Stomach (tissue), 9 donors: ENCODE results near the gene USP46. TPM values are rescaled to one million over a fixed set of nuclear protein-coding genes. Genes with fewer than 3 reads are reported as not detected.

Source experiments
- DNase-seq, 2 donors: peaks; one replicate each; pipeline versions ENCODE4 v3.0.0 to v3.0.0-alpha.2; 2013 to 2019
- H3K27ac ChIP-seq, 5 donors: fragments of 200-600 bp in 4 of 5; sonication (generic) in 4 of 5; one replicate each; pipeline ENCODE4 v1.5.1; 2013 to 2019; ENCODE audit warnings: mild to moderate bottlenecking in 1 of 5, moderate library complexity in 1 of 5
- H3K27me3 ChIP-seq, 3 donors: fragments of 200-600 bp; sonication (generic); one replicate each; pipeline ENCODE4 v1.5.1; 2017 to 2019; ENCODE audit warnings: mixed run types in 1 of 3
- H3K36me3 ChIP-seq, 4 donors: fragments of 200-600 bp; sonication (generic); 1 replicate in 3 of 4; 2 replicates in 1 of 4; pipeline ENCODE4 v1.5.1; 2016 to 2019
- H3K4me1 ChIP-seq, 4 donors: fragments of 200-600 bp; sonication (generic); one replicate each; pipeline ENCODE4 v1.5.1; 2016 to 2019
- H3K4me3 ChIP-seq, 4 donors: fragments of 200-600 bp; sonication (generic) in 3 of 4; one replicate each; pipeline ENCODE4 v1.5.1; 2016 to 2019; ENCODE audit warnings: mild to moderate bottlenecking in 1 of 4
- H3K9me3 ChIP-seq, 4 donors: fragments of 200-600 bp; sonication (generic); one replicate each; pipeline ENCODE4 v1.5.1; 2016 to 2019
- CTCF ChIP-seq, 7 experiments: fragments of 450-650 bp in 4 of 7; fragments of 200-600 bp in 3 of 7; sonication (generic) in 3 of 7; IDR thresholded peaks; one replicate each; pipeline ENCODE4 v1.5.1; 2016 to 2019; ENCODE audit warnings: antibody characterized with exemption in 7 of 7, control low read depth in 2 of 7, mild to moderate bottlenecking in 1 of 7
- EP300 ChIP-seq: sonication (generic); formaldehyde crosslinking; IDR thresholded peaks from one replicate; pipeline ENCODE4 v1.6.1; 2017; ENCODE audit warnings: antibody characterized with exemption
- POLR2A ChIP-seq, 4 donors: fragments of 450-650 bp; IDR thresholded peaks; one replicate each; pipeline ENCODE4 v1.6.1; 2016; ENCODE audit warnings: antibody characterized with exemption in 4 of 4, control low read depth in 2 of 4, mild to moderate bottlenecking in 1 of 4, moderate library complexity in 1 of 4
- POLR2AphosphoS5 ChIP-seq, 3 donors: sonication (generic); formaldehyde crosslinking; IDR thresholded peaks; one replicate each; pipeline ENCODE4 v1.6.1; 2016; ENCODE audit warnings: antibody characterized with exemption in 3 of 3
- WGBS, 5 donors: extraction: QIAGEN DNeasy Blood & Tissue Kit in 3 of 5; methylation state at CpG; one replicate each; pipeline versions ENCODE4 v1.1.5 to v1.1.7; 2013 to 2018; 5-methylcytosine and 5-hydroxymethylcytosine counted together
- intact Hi-C: fragments of 100-400 bp; cut with DNase I; formaldehyde crosslinking; loops from one replicate; pipeline ENCODE4 v1.15.1; 2023; ENCODE audit warnings: low total_unique reads
- polyA plus RNA-seq, 3 donors: library from polyadenylated mRNA; stranded (reverse); fragments of 200-250 nt; gene quantifications; one replicate each; pipeline ENCODE4 v1.2.3, GENCODE V29; 2013
- total RNA-seq, 5 donors: library from RNA; depleted of rRNA; stranded (reverse); fragments of >200 nt; gene quantifications; one replicate each; pipeline versions ENCODE4 v1.1.0 to v1.2.3, GENCODE V29; 2014 to 2016
- donor health status: healthy with polysubstance abuse.
- donor health status: Bipolar disorder and iron deficiency.
- donor health status: healthy.

The USP46 gene
- total and polyA plus RNA-seq, 8 donors = 2.7 to 36.5 (median 7.0) TPM

GRCh38 chr4:52701207-52701606 is 42.1 kb upstream of the USP46 start:
- DNase-seq = no peak
- H3K4me1 ChIP-seq = peaks cover 0 to 8% (median 2%) of the 10 kb centered on the region in 4 donors
- H3K27ac ChIP-seq = no peak overlapping the region
- no peak overlapping the region for H3K4me3 ChIP-seq
- TF ChIP-seq EP300 (no peak), POLR2A (IDR thresholded peaks at IDR 0.05) (no peak), CTCF (IDR thresholded peaks at IDR 0.05) (no peak), POLR2AphosphoS5 (IDR thresholded peaks at IDR 0.05) (no peak)
- H3K27me3 ChIP-seq = no peaks in the 10 kb centered on the region
- WGBS, 5 donors = 94 to 97% (median 95%) methylated on average over 3 of the region's 3 CpGs
- intact Hi-C loops = no loop called here
- H3K9me3 ChIP-seq = no peaks in the 10 kb centered on the region
- H3K36me3 ChIP-seq = no peaks in the 10 kb centered on the region

DNA sequence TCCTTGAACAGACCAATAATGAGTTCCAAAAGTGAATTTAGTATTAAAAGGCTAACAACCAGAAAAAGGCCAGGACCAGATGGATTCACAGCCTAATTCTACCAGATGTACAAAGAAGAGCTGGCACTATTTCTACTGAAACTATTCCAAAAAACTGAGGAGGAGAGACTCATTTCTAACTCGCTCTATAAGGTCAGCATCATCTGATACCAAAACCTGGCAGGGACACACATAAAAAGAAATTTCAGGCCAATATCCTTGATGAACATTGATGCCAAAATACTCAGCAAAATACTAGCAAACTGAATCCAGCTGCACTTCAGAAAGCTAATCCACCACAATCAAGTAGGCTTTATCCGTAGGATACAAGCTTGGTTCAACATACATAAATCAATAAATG is 35.8 kb upstream of the USP46 start:
- H3K4me3 ChIP-seq = no peak overlapping the region
- intact Hi-C loops = no loop called here
- H3K4me1 ChIP-seq = peaks cover 0 to 10% (median 2%) of the 10 kb centered on the region in 4 donors
- no peak for TF ChIP-seq POLR2AphosphoS5 (IDR thresholded peaks at IDR 0.05)
- no peak for TF ChIP-seq POLR2A (IDR thresholded peaks at IDR 0.05)
- no peak for TF ChIP-seq EP300
- TF ChIP-seq CTCF (IDR thresholded peaks at IDR 0.05) = no peak
- 68 to 90% (median 80%) methylated on average over 2 of the region's 2 CpGs for WGBS, 5 donors
- DNase-seq = no peak
- H3K27ac ChIP-seq = no peak overlapping the region
- no peaks in the 10 kb centered on the region for H3K27me3 ChIP-seq
- no peaks in the 10 kb centered on the region for H3K36me3 ChIP-seq
- H3K9me3 ChIP-seq = peaks cover 0 to 17% (median 9%) of the 10 kb centered on the region in 4 donors

GRCh38 chr4:52693492-52693891 is 34.4 kb upstream of the USP46 start:
- DNase-seq = no peak
- H3K27me3 ChIP-seq = no peaks in the 10 kb centered on the region
- intact Hi-C loops = no loop called here
- H3K27ac ChIP-seq = no peak overlapping the region
- no peak overlapping the region for H3K4me3 ChIP-seq
- H3K36me3 ChIP-seq = no peaks in the 10 kb centered on the region
- peaks cover 0 to 17% (median 9%) of the 10 kb centered on the region in 4 donors for H3K9me3 ChIP-seq
- peaks cover 0 to 10% (median 2%) of the 10 kb centered on the region in 4 donors for H3K4me1 ChIP-seq
- TF ChIP-seq EP300 = no peak
- TF ChIP-seq POLR2AphosphoS5 (IDR thresholded peaks at IDR 0.05) = no peak
- TF ChIP-seq POLR2A (IDR thresholded peaks at IDR 0.05) = no peak
- TF ChIP-seq CTCF (IDR thresholded peaks at IDR 0.05) = no peak

DNA sequence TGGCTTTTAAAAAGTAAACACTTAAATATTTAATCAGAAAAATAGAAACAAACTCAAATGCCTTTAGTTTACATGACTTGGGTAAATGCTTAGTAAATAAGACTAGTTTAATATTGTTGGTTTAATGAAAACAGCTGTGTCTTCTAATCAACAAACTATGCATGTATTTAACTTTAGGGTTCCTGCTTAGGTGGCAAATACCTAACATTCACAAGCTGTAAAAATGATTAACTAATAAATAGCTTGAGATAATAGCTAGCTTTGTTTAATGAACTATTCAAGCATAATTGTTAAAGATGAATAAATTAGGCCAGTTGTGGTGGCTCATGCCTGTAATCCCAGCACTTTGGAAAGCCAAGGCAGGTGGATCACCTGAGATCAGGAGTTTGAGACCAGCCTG is 30.0 kb upstream of the USP46 start:
- H3K27ac ChIP-seq = no peak overlapping the region
- H3K27me3 ChIP-seq = no peaks in the 10 kb centered on the region
- no peak overlapping the region for H3K4me3 ChIP-seq
- DNase-seq = no peak
- no peaks in the 10 kb centered on the region for H3K36me3 ChIP-seq
- peaks cover 0 to 17% (median 9%) of the 10 kb centered on the region in 4 donors for H3K9me3 ChIP-seq
- no peaks in the 10 kb centered on the region for H3K4me1 ChIP-seq
- TF ChIP-seq POLR2A (IDR thresholded peaks at IDR 0.05) = no peak
- TF ChIP-seq CTCF (IDR thresholded peaks at IDR 0.05) = no peak
- TF ChIP-seq EP300 = no peak
- TF ChIP-seq POLR2AphosphoS5 (IDR thresholded peaks at IDR 0.05) = no peak
- intact Hi-C loops = no loop called here
